Keratinocyte (primary cell): Measurements from ENCODE around the gene ATP6V0D1. TPM values are rescaled to one million over a fixed set of nuclear protein-coding genes. Genes with fewer than 3 reads are reported as not detected.

Source experiments
- DNase-seq: peaks from one replicate; pipeline ENCODE4 v3.0.0-alpha.2; 2011; ENCODE audit warnings: low read depth, missing footprints, low spot score
- FAIRE-seq: peaks from 2 replicates; lab custom pipeline; 2011; peaks lifted over from hg19 to GRCh38; lab: Jason Lieb, UNC
- H2AFZ ChIP-seq: 2 replicates; pipeline ENCODE4 v1.6.0; 2012; ENCODE audit warnings: low read length, control low read depth, inconsistent platforms; ENCODE audit not compliant: control insufficient read depth
- H3K27ac ChIP-seq: 2 replicates; pipeline ENCODE4 v1.5.1; 2011; ENCODE audit warnings: low read length; ENCODE audit not compliant: control insufficient read depth, insufficient read depth
- H3K27me3 ChIP-seq: 3 replicates; pipeline ENCODE4 v1.6.0; 2011; ENCODE audit warnings: low read length; ENCODE audit not compliant: control insufficient read depth, insufficient read depth; ENCODE audit errors: extremely low read depth
- H3K36me3 ChIP-seq, 2 experiments: 2 replicates in 1 of 2; 3 replicates in 1 of 2; pipeline ENCODE4 v1.5.1; 2011; ENCODE audit warnings: low read length in 2 of 2, mild to moderate bottlenecking in 1 of 2; ENCODE audit not compliant: control insufficient read depth in 2 of 2, insufficient read depth in 2 of 2; ENCODE audit errors: extremely low read depth in 1 of 2
- H3K4me1 ChIP-seq: 3 replicates; pipeline ENCODE4 v1.5.1; 2011; ENCODE audit warnings: low read length; ENCODE audit not compliant: control insufficient read depth, insufficient read depth; ENCODE audit errors: extremely low read depth
- H3K4me2 ChIP-seq: 3 replicates; pipeline ENCODE4 v1.6.0; 2011; ENCODE audit warnings: low read depth, low read length; ENCODE audit not compliant: control insufficient read depth, insufficient read depth; ENCODE audit errors: extremely low read depth
- H3K4me3 ChIP-seq, 3 experiments: fragments of 200-600 bp in 1 of 3; sonication (generic) in 1 of 3; 2 replicates in 2 of 3; 3 replicates in 1 of 3; pipeline ENCODE4 v1.5.1; 2011 to 2016; ENCODE audit warnings: low read length in 3 of 3, mild to moderate bottlenecking in 3 of 3, control low read depth in 2 of 3, inconsistent platforms in 1 of 3, low read depth in 1 of 3, mixed read lengths in 1 of 3, mixed run types in 1 of 3, moderate library complexity in 1 of 3; ENCODE audit not compliant: control insufficient read depth in 2 of 3, insufficient read depth in 2 of 3; ENCODE audit errors: extremely low read depth in 1 of 3
- H3K79me2 ChIP-seq: 2 replicates; pipeline ENCODE4 v1.6.0; 2012; ENCODE audit warnings: low read length; ENCODE audit not compliant: control insufficient read depth, insufficient read depth
- H3K9ac ChIP-seq: 3 replicates; pipeline ENCODE4 v1.6.0; 2011; ENCODE audit warnings: low read length; ENCODE audit not compliant: control insufficient read depth, insufficient read depth; ENCODE audit errors: extremely low read depth
- H3K9me1 ChIP-seq: 3 replicates; pipeline ENCODE4 v1.6.0; 2011; ENCODE audit warnings: low read length; ENCODE audit not compliant: control insufficient read depth, insufficient read depth; ENCODE audit errors: extremely low read depth
- H3K9me3 ChIP-seq: 2 replicates; pipeline ENCODE4 v1.5.1; 2012; ENCODE audit warnings: low read depth, low read length; ENCODE audit not compliant: control insufficient read depth
- H4K20me1 ChIP-seq: 3 replicates; pipeline ENCODE4 v1.6.0; 2011; ENCODE audit warnings: low read length; ENCODE audit not compliant: control insufficient read depth, insufficient read depth; ENCODE audit errors: extremely low read depth
- CTCF ChIP-seq, 3 experiments: IDR thresholded peaks in 1 of 3; conservative IDR thresholded peaks in 1 of 3; optimal IDR thresholded peaks in 1 of 3; 2 replicates in 2 of 3; 3 replicates in 1 of 3; pipeline versions ENCODE3 to v1.5.1; 2011; ENCODE audit warnings: low read length in 3 of 3, mild to moderate bottlenecking in 3 of 3, moderate library complexity in 2 of 3, control low read depth in 1 of 3, inconsistent platforms in 1 of 3; ENCODE audit not compliant: insufficient read depth in 2 of 3; ENCODE audit errors: extremely low read depth in 1 of 3
- EZH2 ChIP-seq: IDR thresholded peaks from one replicate; pipeline ENCODE4 v1.6.1; 2012; ENCODE audit warnings: inconsistent platforms, mild to moderate bottlenecking, low read length, moderate library complexity
- dilution Hi-C: fragments of 300-500 bp; cut with MboI; formaldehyde crosslinking; loops from one replicate; pipeline ENCODE4 v1.7.0; 2020; ENCODE audit warnings: low sequenced_read_pairs; ENCODE audit not compliant: extremely low pct_ligation_motif_present
- polyA plus RNA-seq, 5 experiments: library from polyadenylated mRNA; depleted of rRNA in 3 of 5; stranded (reverse) in 3 of 5; stranded (forward) in 1 of 5; unstranded in 1 of 5; fragments of >200 nt; gene quantifications; 1 replicate in 1 of 5; 2 replicates in 3 of 5; 3 replicates in 1 of 5; pipeline versions ENCODE4 v1.2.1 to v1.2.3, GENCODE V29; 2011 to 2012; ENCODE audit warnings: missing spikeins in 2 of 5, low read depth in 1 of 5, low replicate concordance in 1 of 5

Gene ATP6V0D1
- polyA plus RNA-seq, 1 donor (not counting 4 experiments of a cell fraction or from before 2014, with no cell fraction given) = 97.1 TPM

- Histone ChIP-seq H4K20me1 (peaks cover 17% of the 10 kb centered on the region), H3K9me3 (no peaks in the 10 kb centered on the region), H3K4me2 (no peak overlapping the region), H3K27me3 (no peaks in the 10 kb centered on the region), H3K36me3 (peaks cover 2 to 8% of the 10 kb centered on the region in 2 experiments), H3K4me3 (no peak overlapping the region), H2AFZ (no peak overlapping the region), H3K9ac (no peak overlapping the region), H3K79me2 (peaks cover 80% of the 10 kb centered on the region), H3K4me1 (peaks cover 18% of the 10 kb centered on the region), H3K27ac (no peak overlapping the region), H3K9me1 (peaks cover 3% of the 10 kb centered on the region)
- FAIRE-seq (no peak), DNase-seq (no peak)
- dilution Hi-C loops = no loop called here
- TF ChIP-seq EZH2 (no peak), CTCF (optimal IDR thresholded peaks at IDR 0.05 in 1 of 3, IDR thresholded peaks at IDR 0.05 in 1 of 3, conservative IDR thresholded peaks at IDR 0.05 in 1 of 3; ENCODE audit: extremely low read depth in 1 of 3, insufficient read depth in 2 of 3, low read length in 3 of 3) (no peak)
Observed at GRCh38 chr16:67470359-67470758, 10.6 kb downstream of the ATP6V0D1 start.

DNA sequence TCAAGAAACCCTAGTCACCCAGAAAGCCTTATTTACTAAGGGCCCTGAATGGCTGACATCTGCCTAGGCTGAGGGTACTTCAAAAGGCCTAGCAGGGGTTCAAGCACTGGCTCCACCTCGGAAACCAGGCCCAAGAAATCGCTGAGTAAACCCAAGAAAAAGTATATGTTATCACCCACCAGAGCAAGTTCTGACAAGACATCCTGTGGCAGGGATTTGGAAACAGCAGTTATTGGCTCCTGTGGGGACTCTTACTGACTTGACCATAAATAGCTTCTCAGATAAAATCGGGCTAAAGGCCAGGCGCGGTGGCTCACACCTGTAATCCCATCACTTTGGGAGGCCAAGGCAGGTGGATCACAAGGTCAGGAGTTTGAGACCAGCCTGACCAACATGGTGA lies 12.2 kb downstream of the ATP6V0D1 start:
- Histone ChIP-seq H2AFZ (no peak overlapping the region), H3K36me3 (peaks cover 3 to 14% of the 10 kb centered on the region in 2 experiments), H3K79me2 (peaks cover 80% of the 10 kb centered on the region), H3K4me3 (no peak overlapping the region), H3K9me3 (no peaks in the 10 kb centered on the region), H3K4me1 (peaks cover 18% of the 10 kb centered on the region), H4K20me1 (peaks cover 18% of the 10 kb centered on the region), H3K9me1 (peaks cover 3% of the 10 kb centered on the region), H3K27ac (peak overlapping the region; percentile 40), H3K9ac (no peak overlapping the region), H3K27me3 (no peaks in the 10 kb centered on the region), H3K4me2 (peak overlapping the region; percentile 64)
- DNase-seq = no peak
- no peak for FAIRE-seq
- no peak for TF ChIP-seq CTCF (optimal IDR thresholded peaks at IDR 0.05 in 1 of 3, IDR thresholded peaks at IDR 0.05 in 1 of 3, conservative IDR thresholded peaks at IDR 0.05 in 1 of 3; ENCODE audit: extremely low read depth in 1 of 3, insufficient read depth in 2 of 3, low read length in 3 of 3)
- TF ChIP-seq EZH2 = no peak
- dilution Hi-C loops = no loop called here
